SK-N-MC (cell line): ENCODE data around the gene CAMK2A.

ENCODE experiments used
- EZH2 ChIP-seq: fragments of 200-600 bp; sonication (generic); IDR thresholded peaks from one replicate; pipeline ENCODE4 v1.6.1; 2017; ENCODE audit warnings: antibody characterized with exemption
- FOXP2 ChIP-seq: optimal IDR thresholded peaks from 2 replicates; pipeline ENCODE3; 2011; ENCODE audit warnings: mild to moderate bottlenecking, moderate library complexity; ENCODE audit not compliant: insufficient read depth; ENCODE audit errors: extremely low read length, control extremely low read depth
- POLR2AphosphoS5 ChIP-seq: IDR thresholded peaks from 2 replicates; pipeline ENCODE4 v1.6.1; 2012; ENCODE audit warnings: mild to moderate bottlenecking, low read depth, low read length, borderline replicate concordance

DNA sequence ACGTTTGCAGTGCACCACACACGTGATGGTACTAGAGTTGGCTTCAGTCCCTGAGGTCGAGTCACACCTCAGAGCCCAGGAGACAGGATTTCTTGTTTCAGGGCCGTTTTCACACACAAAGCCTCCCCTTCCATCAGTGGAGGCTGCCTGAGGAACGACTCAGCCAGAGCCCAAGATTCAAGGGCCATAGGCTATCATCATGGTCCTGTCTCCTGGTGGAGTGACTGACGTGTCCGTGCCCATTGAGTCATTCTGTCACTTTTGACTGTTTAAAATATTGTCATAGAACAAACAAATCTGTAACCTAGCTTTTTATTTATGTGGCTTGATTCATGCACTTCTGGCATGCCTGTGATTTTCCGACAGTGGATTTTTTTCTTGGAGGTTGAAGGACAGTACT, 28.3 kb downstream of the CAMK2A start:
- no peak for TF ChIP-seq EZH2
- TF ChIP-seq POLR2AphosphoS5: no peak
- TF ChIP-seq FOXP2: no peak
